MM.1S (cell line): Measurements from ENCODE around the gene STK32B.

Experiments used
- DNase-seq: peaks from one replicate; pipeline ENCODE4 v3.0.0-alpha.2; 2015
- H2AFZ ChIP-seq: fragments of 300-600 bp; sonication (generic); 2 replicates; pipeline ENCODE4 v1.6.0; 2016; ENCODE audit warnings: antibody characterized with exemption, low read length
- H3F3A ChIP-seq: fragments of 300-600 bp; sonication (generic); 2 replicates; pipeline ENCODE4 v1.6.1; 2016; ENCODE audit warnings: mild to moderate bottlenecking, antibody characterized with exemption, low read length, moderate library complexity, mixed read lengths; ENCODE audit not compliant: insufficient read depth
- H3K27ac ChIP-seq: fragments of 300-600 bp; sonication (generic); 2 replicates; pipeline ENCODE4 v1.5.1; 2016; ENCODE audit warnings: mild to moderate bottlenecking, low read length
- H3K27me3 ChIP-seq: fragments of 300-600 bp; sonication (generic); replicated peaks from 2 replicates; pipeline ENCODE4 v1.6.0; 2016; ENCODE audit warnings: low read length; ENCODE audit not compliant: insufficient read depth
- H3K36me3 ChIP-seq: fragments of 300-600 bp; sonication (generic); replicated peaks from 2 replicates; pipeline ENCODE4 v1.6.1; 2016; ENCODE audit warnings: mild to moderate bottlenecking, low read length, mixed read lengths; ENCODE audit not compliant: insufficient read depth
- H3K4me1 ChIP-seq: fragments of 300-600 bp; sonication (generic); 2 replicates; pipeline ENCODE4 v1.6.1; 2016; ENCODE audit warnings: low read length, mixed read lengths
- H3K4me2 ChIP-seq: fragments of 300-600 bp; sonication (generic); 2 replicates; pipeline ENCODE4 v1.6.0; 2016; ENCODE audit warnings: low read depth, low read length
- H3K4me3 ChIP-seq: fragments of 300-600 bp; sonication (generic); 2 replicates; pipeline ENCODE4 v1.5.1; 2016; ENCODE audit warnings: low read length, mixed read lengths
- H3K79me2 ChIP-seq: fragments of 300-600 bp; sonication (generic); 2 replicates; pipeline ENCODE4 v1.6.1; 2016; ENCODE audit warnings: mixed run types, low read length, mixed read lengths
- H3K9ac ChIP-seq: fragments of 300-600 bp; sonication (generic); 2 replicates; pipeline ENCODE4 v1.6.1; 2016; ENCODE audit warnings: low read length, mixed read lengths
- H3K9me2 ChIP-seq: fragments of 300-600 bp; sonication (generic); replicated peaks from 2 replicates; pipeline ENCODE4 v1.6.1; 2016; ENCODE audit warnings: mild to moderate bottlenecking, low read length, mixed read lengths; ENCODE audit not compliant: insufficient read depth
- H3K9me3 ChIP-seq: fragments of 300-600 bp; sonication (generic); replicated peaks from 2 replicates; pipeline ENCODE4 v1.6.1; 2016; ENCODE audit warnings: mild to moderate bottlenecking, low read length, mixed read lengths; ENCODE audit not compliant: insufficient read depth
- H4K20me1 ChIP-seq: fragments of 300-600 bp; sonication (generic); 2 replicates; pipeline ENCODE4 v1.6.1; 2016; ENCODE audit warnings: mild to moderate bottlenecking, low read length, moderate library complexity, mixed read lengths; ENCODE audit not compliant: insufficient read depth
- CTCF ChIP-seq: fragments of 300-600 bp; sonication (generic); IDR thresholded peaks from 2 replicates; pipeline ENCODE4 v1.5.1; 2016; ENCODE audit warnings: antibody characterized with exemption, low read length, mixed read lengths
- EZH2 ChIP-seq: fragments of 300-600 bp; sonication (generic); optimal IDR thresholded peaks from 2 replicates; pipeline ENCODE3; 2017; ENCODE audit warnings: low read depth, mild to moderate bottlenecking, antibody characterized with exemption, low read length, mixed read lengths
- EZH2phosphoT487 ChIP-seq: fragments of 300-600 bp; sonication (generic); IDR thresholded peaks from 2 replicates; pipeline ENCODE4 v1.6.1; 2018; ENCODE audit warnings: antibody characterized with exemption, low read length

STK32B gene

GRCh38 chr4:5133201-5133600, 81.9 kb downstream of the STK32B start:
- Histone ChIP-seq H3K27me3 (no peaks in the 10 kb centered on the region), H3K27ac (no peak overlapping the region), H3K4me2 (no peak overlapping the region), H3K4me1 (no peaks in the 10 kb centered on the region), H3F3A (no peaks in the 10 kb centered on the region), H3K4me3 (no peak overlapping the region), H2AFZ (no peak overlapping the region), H3K9ac (no peak overlapping the region), H3K9me3 (no peaks in the 10 kb centered on the region), H3K36me3 (no peaks in the 10 kb centered on the region), H3K9me2 (no peaks in the 10 kb centered on the region), H4K20me1 (no peaks in the 10 kb centered on the region), H3K79me2 (no peaks in the 10 kb centered on the region)
- no peak for DNase-seq
- no peak for TF ChIP-seq EZH2phosphoT487

GRCh38 chr4:5133933-5134594, 82.8 kb downstream of the STK32B start:
- Histone ChIP-seq H3K36me3 (no peaks in the 10 kb centered on the region), H3F3A (no peaks in the 10 kb centered on the region), H3K9me2 (no peaks in the 10 kb centered on the region), H3K9me3 (no peaks in the 10 kb centered on the region), H3K9ac (no peak overlapping the region), H3K4me3 (no peak overlapping the region), H4K20me1 (no peaks in the 10 kb centered on the region), H3K27ac (no peak overlapping the region), H2AFZ (no peak overlapping the region), H3K27me3 (no peaks in the 10 kb centered on the region), H3K4me2 (no peak overlapping the region), H3K4me1 (no peaks in the 10 kb centered on the region), H3K79me2 (no peaks in the 10 kb centered on the region)
- TF ChIP-seq EZH2phosphoT487 (no peak), EZH2 (no peak), CTCF (no peak)
- DNase-seq, result no peak

- no peaks in the 10 kb centered on the region for H3K9me2 ChIP-seq
- H3K79me2 ChIP-seq, result no peaks in the 10 kb centered on the region
- H3K27ac ChIP-seq, result no peak overlapping the region
- no peaks in the 10 kb centered on the region for H3K36me3 ChIP-seq
- no peak overlapping the region for H2AFZ ChIP-seq
- no peaks in the 10 kb centered on the region for H3F3A ChIP-seq
- H4K20me1 ChIP-seq, result no peaks in the 10 kb centered on the region
- no peak overlapping the region for H3K4me3 ChIP-seq
- no peak for TF ChIP-seq EZH2
- TF ChIP-seq CTCF, result no peak
- no peak overlapping the region for H3K4me2 ChIP-seq
- no peaks in the 10 kb centered on the region for H3K27me3 ChIP-seq
- DNase-seq, result no peak
- no peaks in the 10 kb centered on the region for H3K4me1 ChIP-seq
- H3K9ac ChIP-seq, result no peak overlapping the region
- no peaks in the 10 kb centered on the region for H3K9me3 ChIP-seq
These were observed 83.3 kb downstream of the STK32B start for GRCh38 chr4:5134620-5135019.

- H3K4me3 ChIP-seq, result no peak overlapping the region
- TF ChIP-seq CTCF (no peak), EZH2phosphoT487 (no peak), EZH2 (no peak)
- H3K9ac ChIP-seq, result no peak overlapping the region
- no peak overlapping the region for H2AFZ ChIP-seq
- H3K27me3 ChIP-seq, result no peaks in the 10 kb centered on the region
- no peaks in the 10 kb centered on the region for H3K79me2 ChIP-seq
- H3K27ac ChIP-seq, result no peak overlapping the region
- H3K9me2 ChIP-seq, result no peaks in the 10 kb centered on the region
- no peak overlapping the region for H3K4me2 ChIP-seq
- H4K20me1 ChIP-seq, result no peaks in the 10 kb centered on the region
- DNase-seq, result no peak
- no peaks in the 10 kb centered on the region for H3K9me3 ChIP-seq
- H3K4me1 ChIP-seq, result no peaks in the 10 kb centered on the region
- no peaks in the 10 kb centered on the region for H3K36me3 ChIP-seq
- no peaks in the 10 kb centered on the region for H3F3A ChIP-seq
These were observed 85.9 kb downstream of the STK32B start for GRCh38 chr4:5137226-5137625.
